GM12873 (cell line): ENCODE results near the gene SPARC.

Experiments used
- CTCF ChIP-seq: IDR thresholded peaks from 2 replicates; pipeline ENCODE4 v1.5.1; 2012; ENCODE audit warnings: low read depth, mild to moderate bottlenecking, moderate library complexity, low read length, control low read depth; ENCODE audit not compliant: insufficient read depth; ENCODE audit errors: missing control alignments

The SPARC gene

GRCh38 chr5:151700296-151700695, 13.6 kb upstream of the SPARC start:
- TF ChIP-seq CTCF, result no peak

GRCh38 chr5:151699071-151699901, 12.6 kb upstream of the SPARC start:
- no peak for TF ChIP-seq CTCF

GRCh38 chr5:151697452-151697851, 10.7 kb upstream of the SPARC start:
- TF ChIP-seq CTCF, result no peak

- no peak for TF ChIP-seq CTCF
Observed at GRCh38 chr5:151696470-151697061, 9.9 kb upstream of the SPARC start.

GRCh38 chr5:151695464-151695863, 8.7 kb upstream of the SPARC start:
- TF ChIP-seq CTCF, result no peak

GRCh38 chr5:151694035-151694485, 7.3 kb upstream of the SPARC start:
- no peak for TF ChIP-seq CTCF

GRCh38 chr5:151692312-151692711, 5.6 kb upstream of the SPARC start:
- no peak for TF ChIP-seq CTCF
